ENCODE results near the gene VARS1.

Gene VARS1

GRCh38 chr6:31792761-31793171 is 2.8 kb downstream of the VARS1 start:
- no peak for DNase-seq

DNA sequence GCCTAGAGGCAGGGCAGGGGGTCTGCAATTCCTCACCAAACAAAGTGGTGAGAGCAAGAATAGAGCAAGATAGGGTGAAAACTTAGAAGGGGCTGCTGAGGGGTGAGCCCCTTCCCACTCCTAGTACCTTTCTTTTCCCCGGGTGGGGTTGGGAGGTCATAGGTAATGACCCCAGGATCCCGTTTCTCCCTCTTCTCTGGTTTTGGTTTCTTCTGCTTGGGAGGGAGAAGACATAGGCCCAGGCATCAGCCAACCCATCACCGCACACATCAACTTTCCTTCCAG is 3.5 kb downstream of the VARS1 start:
- no peak for DNase-seq

DNA sequence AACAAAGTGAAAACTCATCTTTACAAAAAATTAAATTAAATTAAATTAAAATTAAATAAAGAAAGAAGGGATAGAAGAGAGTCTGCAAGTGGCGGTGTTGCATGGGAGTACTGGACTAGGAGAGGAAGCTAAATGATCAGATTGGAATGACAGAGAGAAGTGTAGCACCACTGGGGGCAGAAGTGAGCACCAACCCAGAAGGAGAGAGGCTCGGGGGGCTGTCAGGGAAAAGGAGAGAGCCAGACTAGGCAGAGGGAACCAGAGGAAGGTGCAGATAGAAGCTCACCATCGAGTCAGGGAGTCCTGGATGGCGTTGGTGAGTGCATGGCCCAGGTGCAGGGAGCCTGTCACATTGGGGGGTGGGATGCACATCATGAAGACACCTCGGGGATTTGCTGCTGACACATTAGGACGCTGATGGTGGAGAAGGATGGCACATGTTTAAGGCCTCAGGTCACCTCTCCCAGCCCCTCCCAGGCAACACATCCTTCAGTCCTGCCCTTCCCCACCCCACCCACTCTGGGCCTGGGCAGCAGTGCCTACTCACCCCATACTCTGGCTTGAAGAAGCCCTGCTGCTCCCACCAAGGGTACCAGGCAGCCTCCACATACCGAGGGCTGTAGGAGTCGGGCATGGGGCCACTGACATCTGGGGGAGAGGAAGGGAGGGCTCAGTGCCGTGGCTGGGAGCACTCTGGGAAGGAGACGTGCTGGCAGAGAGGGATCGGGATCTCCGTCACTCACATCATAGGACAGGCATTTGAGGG is 4.0 kb downstream of the VARS1 start:
- DNase-seq: peak; percentile 23

DNA sequence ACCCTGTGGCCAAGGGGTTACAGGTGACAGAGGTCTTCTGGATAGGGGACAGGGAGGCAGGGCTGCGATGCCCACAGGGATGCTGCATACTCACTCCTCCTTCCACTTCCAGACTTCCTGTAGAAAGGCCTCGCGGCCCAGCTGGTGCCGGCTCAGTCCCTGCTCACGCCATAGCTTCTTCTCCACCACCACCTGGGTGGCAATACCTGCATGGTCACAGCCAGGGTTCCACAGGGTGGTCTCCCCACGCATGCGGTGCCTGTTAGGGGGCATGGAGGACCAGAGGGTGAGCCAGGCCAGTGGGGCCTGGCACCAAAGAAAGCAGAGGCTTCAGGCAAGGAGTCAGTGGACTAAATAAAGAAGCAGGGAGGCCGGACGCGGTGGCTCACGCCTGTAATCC is 10.1 kb downstream of the VARS1 start:
- no peak for DNase-seq

- no peak for DNase-seq
Measured at GRCh38 chr6:31784098-31784925, 11.2 kb downstream of the VARS1 start.

GRCh38 chr6:31782126-31782855 is 13.3 kb downstream of the VARS1 start:
- DNase-seq: no peak

- DNase-seq: no peak
Measured at GRCh38 chr6:31781244-31782125, 14.1 kb downstream of the VARS1 start.

GRCh38 chr6:31780507-31781243 is 14.9 kb downstream of the VARS1 start:
- no peak for DNase-seq

- DNase-seq: no peak
Measured at GRCh38 chr6:31779908-31780307, 15.6 kb downstream of the VARS1 start.

DNA sequence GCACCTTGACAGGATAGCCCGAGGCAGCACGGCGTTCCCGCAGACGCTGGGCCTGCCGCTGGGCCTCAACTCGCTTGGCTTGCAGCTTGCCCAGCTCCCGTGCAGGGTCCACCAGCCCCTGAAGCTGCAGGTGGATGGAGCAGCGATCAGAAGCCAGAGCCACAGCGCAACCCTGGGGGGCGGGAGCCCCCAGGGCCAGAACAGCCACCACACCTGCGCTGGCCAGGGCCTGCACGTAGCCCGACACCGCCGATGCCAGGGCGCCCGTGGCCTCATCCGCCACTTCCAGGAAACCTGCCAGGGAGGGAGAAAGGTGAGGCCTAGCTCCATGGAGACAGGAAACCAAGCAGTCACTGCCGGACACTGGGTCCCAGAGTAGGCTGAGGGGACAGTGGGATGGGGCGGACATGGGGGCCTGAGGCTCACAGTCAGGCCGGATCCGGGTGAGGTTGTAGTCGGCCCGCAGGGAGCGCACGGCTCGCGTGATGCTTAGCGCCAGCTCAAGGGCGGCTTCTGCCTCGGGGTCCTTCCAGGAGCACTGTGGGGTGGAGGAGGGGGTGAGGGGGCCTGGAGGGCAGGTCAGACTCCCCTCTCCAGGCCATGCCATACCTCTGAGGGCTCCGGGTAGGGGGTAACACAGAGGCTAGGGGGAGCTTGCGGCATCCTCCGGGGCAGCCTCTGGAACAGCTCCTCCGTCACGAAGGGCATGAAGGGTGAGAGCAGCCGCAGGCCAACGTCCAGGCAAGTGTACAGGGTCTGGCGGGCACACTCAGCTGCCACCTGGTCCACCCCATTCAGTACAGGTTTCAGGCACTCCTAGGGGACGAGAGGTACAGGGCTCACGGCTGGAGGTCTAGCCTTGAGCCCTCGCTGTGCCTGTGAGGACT is 16.3 kb downstream of the VARS1 start:
- DNase-seq: no peak

DNA sequence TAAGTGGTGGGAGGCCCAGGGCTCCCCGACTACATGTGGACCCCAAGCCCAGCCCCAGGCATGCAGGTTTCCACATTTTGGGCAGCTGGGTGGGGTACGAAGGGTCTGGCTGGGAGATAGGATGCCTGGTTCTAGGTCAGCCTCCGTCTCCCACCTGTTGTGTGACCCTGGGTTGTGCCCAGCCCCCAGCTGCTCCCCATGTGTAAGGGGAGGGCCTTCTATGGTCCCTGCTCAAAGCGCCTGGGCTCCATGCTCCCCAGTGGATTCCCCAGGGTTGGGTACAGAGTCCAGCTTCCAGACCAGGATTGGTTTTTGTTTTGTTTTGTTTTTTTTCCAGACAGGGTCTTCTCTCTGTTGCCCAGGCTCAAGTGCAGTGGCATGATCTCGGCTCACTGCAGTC is 17.4 kb downstream of the VARS1 start:
- no peak for DNase-seq

DNA sequence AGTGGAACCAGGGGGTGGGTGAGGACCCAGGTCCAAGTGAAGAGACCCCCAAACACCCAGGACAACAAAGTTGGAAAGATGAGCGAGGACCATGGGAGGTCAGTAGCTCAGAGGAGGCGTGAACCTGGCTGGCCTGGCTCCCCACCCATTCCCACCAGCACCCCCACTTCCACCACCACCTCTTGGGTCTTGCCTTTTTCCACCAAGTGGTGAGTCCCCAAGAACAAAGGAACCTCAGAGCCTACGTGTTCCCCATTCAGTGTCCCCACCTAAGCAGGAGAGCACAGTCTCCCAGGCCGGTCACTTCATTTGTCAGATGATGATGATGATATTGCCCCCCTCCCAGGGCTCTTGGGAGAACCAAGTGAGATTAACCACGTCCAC is 17.9 kb downstream of the VARS1 start:
- no peak for DNase-seq

DNA sequence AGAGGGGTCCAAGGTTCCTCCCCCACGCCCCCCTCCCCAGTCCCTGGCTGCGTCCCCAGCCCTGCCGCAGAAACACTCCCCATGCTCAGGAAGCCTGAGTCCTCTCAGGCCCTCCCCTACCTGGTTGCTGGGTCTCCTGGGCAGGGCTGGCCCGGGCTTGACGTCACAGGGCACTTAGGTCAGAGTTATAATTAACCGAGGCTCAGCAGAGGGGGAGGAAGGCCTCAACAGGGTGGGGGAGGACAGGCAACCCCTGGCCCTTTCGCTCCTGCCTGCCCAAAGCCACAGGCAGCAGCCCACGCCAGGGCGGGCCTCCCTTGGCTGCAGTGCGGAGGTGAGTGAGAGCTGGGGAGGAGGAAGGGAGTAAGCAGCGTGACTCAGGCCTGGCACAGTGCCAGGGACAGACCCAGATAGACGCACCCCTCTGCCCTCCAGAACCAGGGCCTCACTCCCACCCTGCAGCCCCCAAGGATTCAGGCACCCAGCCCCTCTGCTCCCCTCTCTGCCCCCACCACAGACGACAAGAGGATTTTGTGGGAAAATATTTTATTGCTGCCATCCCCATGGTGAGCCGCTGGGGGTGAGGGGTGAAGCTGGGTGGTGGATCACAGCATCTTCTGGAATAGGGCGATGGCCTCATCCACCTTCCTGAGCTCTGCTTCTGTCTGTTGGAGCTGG is 18.4 kb downstream of the VARS1 start, which contains the start of gene VWA7:
Gene VWA7 (minus strand): TSS at position 340 of the 678 bp plus-strand sequence. CDS start 549 bp downstream, outside the sequence.
- DNase-seq: peak; percentile 73

GRCh38 chr6:31776485-31776988 is 19.0 kb downstream of the VARS1 start:
- peak; percentile 63 for DNase-seq

DNA sequence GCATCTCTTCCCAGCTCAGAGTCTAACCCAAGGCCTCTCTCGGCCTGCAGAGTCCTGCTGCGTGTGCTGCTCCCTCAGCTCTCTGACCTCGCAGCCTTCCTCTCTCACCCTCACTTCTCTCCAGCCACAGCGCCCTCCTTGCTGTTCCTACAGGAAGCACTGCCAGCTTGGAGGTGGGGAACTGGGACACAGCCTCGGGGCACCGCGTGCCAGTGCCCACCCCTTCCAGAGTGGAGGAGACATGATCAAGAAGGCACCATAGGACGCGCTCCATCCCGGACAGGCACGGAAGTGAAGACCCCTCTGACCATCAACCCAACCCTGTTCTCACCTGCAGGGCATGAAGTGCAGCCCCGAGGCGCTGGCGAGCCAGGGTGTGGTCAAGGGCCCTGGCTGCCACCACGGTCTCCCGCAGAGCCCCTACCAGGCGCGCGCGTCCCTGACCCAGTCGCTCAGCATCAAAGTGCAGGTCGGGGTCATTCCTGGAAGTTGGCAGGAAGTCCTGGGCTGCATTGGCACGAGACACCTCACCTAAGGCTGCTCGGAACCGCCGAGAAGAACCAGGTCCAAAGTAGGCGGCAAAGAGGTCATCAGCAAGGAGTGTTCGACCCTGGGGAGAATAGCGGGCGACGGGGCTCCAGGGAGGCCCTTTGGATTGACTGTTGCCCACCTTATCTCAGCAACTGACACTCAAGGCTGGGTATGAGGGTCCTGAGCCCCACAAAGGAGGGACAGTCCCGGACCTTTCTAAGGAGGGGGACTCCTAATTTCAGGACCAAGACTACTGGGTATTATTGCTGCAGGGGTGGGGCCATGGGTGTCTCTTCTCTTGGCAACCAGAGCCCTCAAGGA is 19.7 kb downstream of the VARS1 start:
- DNase-seq: no peak

DNA sequence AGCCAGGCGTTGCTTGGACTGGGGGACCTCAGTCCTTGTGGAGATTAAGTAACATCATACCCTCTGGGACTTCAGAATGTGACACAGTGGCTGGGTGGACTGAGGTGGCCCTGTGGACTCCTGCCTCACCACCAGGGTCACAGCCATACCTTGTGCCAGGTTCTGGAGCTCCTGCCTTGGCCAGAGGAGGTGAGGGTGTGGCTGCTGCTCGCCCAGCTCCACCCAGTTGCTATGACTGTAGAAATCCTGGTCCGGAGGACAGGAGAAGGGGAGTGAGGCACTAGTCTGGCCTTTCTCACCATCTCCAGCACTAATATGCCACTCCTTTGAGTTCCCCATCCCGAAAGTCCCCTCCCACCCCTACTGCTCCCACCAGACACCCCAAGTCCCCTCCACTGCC is 20.4 kb downstream of the VARS1 start:
- DNase-seq: no peak

GRCh38 chr6:31771992-31772358 is 23.6 kb downstream of the VARS1 start:
- DNase-seq: no peak

GRCh38 chr6:31770860-31771259 is 24.7 kb downstream of the VARS1 start:
- DNase-seq: no peak
